ENCODE measurements around the gene CDK5RAP3. TPM values are rescaled to one million over a fixed set of nuclear protein-coding genes. Genes with fewer than 3 reads are reported as not detected.

The CDK5RAP3 gene
- total RNA-seq, 1 experiment from 2014 or later, result 255 TPM

DNA sequence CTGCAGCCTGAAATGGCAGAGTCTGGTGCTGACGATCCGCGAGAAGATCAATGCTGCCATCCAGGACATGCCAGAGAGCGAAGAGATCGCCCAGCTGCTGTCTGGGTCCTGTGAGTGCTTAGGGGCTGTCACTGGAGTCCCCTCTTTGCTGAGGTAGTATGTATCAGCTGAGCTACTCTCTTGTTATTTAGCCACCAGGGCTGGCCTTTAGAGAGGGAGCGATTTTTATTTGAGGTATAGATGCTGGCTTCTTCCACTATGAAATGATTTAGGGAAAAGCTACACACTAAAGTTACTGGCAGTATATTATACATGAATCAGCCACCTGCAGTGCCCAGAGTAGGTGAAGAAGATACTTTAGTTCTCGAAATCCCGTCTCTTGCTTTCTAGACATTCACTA is 2.6 kb downstream of the CDK5RAP3 start:
- intact Hi-C loops (cut with micrococcal nuclease), result no loop called here
- Histone ChIP-seq H3K9ac (ENCODE audit: low read length) (no peak overlapping the region), H3K4me3 (replicated peaks in 1 of 2; ENCODE audit: low read depth in 1 of 2, low read length in 2 of 2) (no peak overlapping the region), H4K20me1 (ENCODE audit: insufficient read depth) (no peaks in the 10 kb centered on the region), H3K79me2 (ENCODE audit: insufficient read depth, low read length) (peaks cover 20% of the 10 kb centered on the region), H3K27me3 (ENCODE audit: insufficient read depth, low read length) (no peaks in the 10 kb centered on the region), H3K4me1 (ENCODE audit: control insufficient read depth in 1 of 2, insufficient read depth in 2 of 2, low read length in 2 of 2) (peaks cover 6 to 25% of the 10 kb centered on the region in 2 experiments; a peak in 3 of 4 replicates), H2AFZ (ENCODE audit: low read depth, low read length, poor library complexity, severe bottlenecking) (no peak overlapping the region), H3K9me3 (ENCODE audit: control insufficient read depth in 1 of 2, insufficient read depth in 1 of 2, low read depth in 1 of 2, low read length in 2 of 2) (no peaks in the 10 kb centered on the region), H3K27ac (ENCODE audit: low read depth, low read length) (no peak overlapping the region), H3K4me2 (ENCODE audit: low read length) (no peak overlapping the region), H3K36me3 (ENCODE audit: control insufficient read depth in 1 of 2, insufficient read depth in 2 of 2, low read length in 2 of 2) (peaks cover 28 to 31% of the 10 kb centered on the region in 2 experiments; a peak in 3 of 4 replicates), H3K9me2 (ENCODE audit: insufficient read depth) (no peaks in the 10 kb centered on the region)
- BruUV-seq (replicated peaks), result no TSS peak
- no peak for ATAC-seq
- TF ChIP-seq TCF7L2 (IDR thresholded peaks at IDR 0.05; ENCODE audit: borderline replicate concordance, extremely low read depth, insufficient read depth, insufficient read length) (no peak), EGR1 (IDR thresholded peaks at IDR 0.05; ENCODE audit: low read depth) (no peak), EZH2 (IDR thresholded peaks at IDR 0.05) (no peak), RAD21 (IDR thresholded peaks at IDR 0.05; ENCODE audit: low read depth) (no peak), ZNF274 (IDR thresholded peaks at IDR 0.05; ENCODE audit: low read depth, low read length) (no peak)
- TF ChIP-seq, protein P1, sequence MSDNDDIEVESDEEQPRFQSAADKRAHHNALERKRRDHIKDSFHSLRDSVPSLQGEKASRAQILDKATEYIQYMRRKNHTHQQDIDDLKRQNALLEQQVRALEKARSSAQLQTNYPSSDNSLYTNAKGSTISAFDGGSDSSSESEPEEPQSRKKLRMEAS (IDR thresholded peaks at IDR 0.05), result no peak
- TF ChIP-seq, protein P2, sequence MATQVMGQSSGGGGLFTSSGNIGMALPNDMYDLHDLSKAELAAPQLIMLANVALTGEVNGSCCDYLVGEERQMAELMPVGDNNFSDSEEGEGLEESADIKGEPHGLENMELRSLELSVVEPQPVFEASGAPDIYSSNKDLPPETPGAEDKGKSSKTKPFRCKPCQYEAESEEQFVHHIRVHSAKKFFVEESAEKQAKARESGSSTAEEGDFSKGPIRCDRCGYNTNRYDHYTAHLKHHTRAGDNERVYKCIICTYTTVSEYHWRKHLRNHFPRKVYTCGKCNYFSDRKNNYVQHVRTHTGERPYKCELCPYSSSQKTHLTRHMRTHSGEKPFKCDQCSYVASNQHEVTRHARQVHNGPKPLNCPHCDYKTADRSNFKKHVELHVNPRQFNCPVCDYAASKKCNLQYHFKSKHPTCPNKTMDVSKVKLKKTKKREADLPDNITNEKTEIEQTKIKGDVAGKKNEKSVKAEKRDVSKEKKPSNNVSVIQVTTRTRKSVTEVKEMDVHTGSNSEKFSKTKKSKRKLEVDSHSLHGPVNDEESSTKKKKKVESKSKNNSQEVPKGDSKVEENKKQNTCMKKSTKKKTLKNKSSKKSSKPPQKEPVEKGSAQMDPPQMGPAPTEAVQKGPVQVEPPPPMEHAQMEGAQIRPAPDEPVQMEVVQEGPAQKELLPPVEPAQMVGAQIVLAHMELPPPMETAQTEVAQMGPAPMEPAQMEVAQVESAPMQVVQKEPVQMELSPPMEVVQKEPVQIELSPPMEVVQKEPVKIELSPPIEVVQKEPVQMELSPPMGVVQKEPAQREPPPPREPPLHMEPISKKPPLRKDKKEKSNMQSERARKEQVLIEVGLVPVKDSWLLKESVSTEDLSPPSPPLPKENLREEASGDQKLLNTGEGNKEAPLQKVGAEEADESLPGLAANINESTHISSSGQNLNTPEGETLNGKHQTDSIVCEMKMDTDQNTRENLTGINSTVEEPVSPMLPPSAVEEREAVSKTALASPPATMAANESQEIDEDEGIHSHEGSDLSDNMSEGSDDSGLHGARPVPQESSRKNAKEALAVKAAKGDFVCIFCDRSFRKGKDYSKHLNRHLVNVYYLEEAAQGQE (IDR thresholded peaks at IDR 0.05; ENCODE audit: low read depth), result no peak
- CTCF ChIA-PET, result no interaction called here
- POLR2A ChIA-PET, result no interaction called here
- no peak for DNase-seq (ENCODE audit: low read depth, low spot score)
- RAD21 ChIA-PET (ENCODE audit: low non-redundant PET in 1 of 2, low total read pairs in 2 of 2, uncharacterized antibody in 2 of 2, unreplicated experiment in 2 of 2), result no interaction called here

All from HCT116 (cell line).